DMS153 (cell line): ENCODE results near the gene NFIC.
"Not testable (repeated sequence)": the region's sequence is repeated elsewhere in the genome, so short reads cannot be mapped to it uniquely, and the experiment has no call there.

ENCODE experiments used
- DNase-seq: peaks from one replicate; lab custom pipeline; 2025; lab: John Stamatoyannopoulos, UW

Gene NFIC

DNA sequence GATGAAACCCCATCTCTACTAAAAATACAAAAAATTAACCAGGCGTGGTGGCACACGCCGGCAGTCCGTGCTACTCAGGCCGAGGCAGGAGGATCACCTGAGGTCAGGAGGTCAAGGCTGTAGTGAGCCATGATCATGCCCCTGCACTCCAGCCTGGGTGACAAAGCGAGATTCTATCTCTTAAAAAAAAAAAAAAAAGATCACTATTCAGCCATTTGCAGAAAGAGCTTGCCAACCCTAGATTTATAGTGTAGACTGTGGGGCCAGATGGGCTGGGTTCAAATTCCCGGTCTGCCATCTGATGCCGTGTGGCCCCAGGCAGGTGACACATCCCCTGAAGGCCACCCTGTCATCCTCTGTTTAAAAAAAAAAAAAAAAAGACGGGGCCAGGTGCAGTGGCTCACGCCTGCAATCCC lies 85.1 kb downstream of the NFIC start:
- no peak for DNase-seq

DNA sequence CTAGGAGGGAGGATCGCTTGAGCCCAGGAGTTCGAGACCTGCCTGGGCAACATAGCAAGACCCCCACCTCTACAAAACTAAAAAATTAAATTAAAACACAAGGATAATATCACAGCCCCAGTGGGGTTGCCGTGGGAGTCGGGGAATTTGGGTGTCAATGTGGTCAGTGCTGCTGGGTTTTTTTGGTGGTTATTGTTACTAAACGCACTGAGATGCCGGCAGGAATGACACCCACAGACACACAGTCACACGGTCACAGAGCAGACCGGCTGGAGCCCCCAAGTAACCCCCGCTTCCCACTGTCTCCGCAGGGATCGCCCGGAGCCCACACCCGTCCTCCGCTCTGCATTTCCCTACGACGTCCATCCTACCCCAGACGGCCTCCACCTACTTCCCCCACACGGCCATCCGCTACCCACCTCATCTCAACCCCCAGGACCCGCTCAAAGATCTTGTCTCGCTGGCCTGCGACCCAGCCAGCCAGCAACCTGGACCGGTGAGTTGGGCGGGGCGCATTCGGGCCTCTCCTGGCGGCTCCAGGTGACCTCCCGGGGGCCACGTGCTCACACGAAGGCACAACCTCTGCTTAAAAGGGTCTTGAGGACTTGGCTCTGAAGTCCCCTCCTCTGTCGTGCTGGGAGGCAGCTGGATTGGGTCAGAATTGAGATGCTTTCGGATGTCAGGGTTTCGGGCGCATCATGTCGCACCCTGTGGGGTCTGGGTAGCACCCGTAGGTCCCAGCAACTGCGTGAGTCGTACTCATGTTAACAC lies 86.0 kb downstream of the NFIC start:
- no peak for DNase-seq

DNA sequence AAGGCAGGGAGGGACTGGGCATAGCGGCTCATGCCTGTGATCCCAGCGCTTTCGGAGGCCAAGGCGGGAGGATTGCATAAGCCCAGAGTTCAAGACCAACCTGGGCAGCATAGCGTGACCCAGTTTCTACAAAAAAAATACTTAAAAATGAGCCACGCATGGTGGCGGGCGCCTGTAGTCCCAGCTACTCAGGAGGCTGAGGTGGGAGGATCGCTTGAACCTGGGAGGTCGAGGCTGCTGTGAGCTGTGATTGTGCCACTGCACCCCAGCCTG lies 86.5 kb downstream of the NFIC start:
- DNase-seq = not testable (repeated sequence)

DNA sequence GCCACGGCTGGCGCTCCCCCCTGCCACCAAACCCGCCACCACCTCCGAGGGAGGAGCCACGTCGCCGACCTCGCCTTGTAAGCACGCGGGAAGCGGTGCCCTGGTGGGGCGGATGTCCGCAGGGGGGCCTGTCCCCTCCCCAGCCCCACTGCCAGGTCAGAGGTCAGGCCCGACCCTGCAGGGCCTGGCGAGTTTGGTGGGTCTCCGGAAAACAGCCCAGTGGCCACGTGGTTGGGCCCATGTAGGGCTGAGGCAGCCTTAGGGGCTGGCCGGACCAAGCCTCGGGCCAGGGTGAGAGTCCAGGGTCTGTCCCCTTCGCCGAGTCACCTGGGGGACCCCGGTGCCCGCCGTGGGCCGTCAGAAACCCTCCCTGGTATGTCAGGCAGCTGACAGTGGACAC lies 87.5 kb downstream of the NFIC start:
- no peak for DNase-seq

DNA sequence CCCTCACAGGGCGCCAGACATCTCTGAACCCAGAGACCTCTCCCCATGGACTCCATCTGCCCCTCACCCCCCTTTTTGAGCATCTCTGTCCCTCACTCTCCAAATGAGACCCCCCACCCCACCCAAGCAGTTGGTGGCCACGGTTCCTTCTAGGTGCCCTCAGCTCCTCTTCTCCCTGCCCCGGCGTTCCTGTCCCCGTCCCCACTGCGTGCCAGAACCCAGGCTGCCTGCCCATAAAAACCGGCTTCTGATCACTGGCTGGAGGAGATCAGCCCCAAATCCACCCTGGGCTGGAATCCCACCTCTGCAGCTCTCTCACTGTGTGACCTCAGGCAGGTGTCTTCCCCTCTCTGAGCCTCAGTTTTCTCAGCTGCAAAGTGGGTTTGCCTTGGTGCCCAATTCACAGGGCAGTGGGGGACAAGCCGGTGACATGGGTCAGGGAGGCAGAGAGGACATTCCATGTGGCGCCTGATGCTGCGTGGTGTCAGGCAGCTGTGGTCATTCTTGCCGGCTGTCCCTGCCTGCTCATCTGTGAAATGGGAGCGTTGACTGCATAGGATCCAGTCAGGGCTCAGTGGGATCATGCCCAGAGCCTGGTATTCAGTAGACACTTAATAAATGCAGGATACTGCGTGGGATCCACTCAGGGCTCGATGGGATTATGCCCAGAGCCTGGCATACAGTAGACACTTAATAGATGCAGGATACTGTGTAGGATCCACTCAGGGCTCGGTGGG lies 88.4 kb downstream of the NFIC start:
- DNase-seq = no peak

DNA sequence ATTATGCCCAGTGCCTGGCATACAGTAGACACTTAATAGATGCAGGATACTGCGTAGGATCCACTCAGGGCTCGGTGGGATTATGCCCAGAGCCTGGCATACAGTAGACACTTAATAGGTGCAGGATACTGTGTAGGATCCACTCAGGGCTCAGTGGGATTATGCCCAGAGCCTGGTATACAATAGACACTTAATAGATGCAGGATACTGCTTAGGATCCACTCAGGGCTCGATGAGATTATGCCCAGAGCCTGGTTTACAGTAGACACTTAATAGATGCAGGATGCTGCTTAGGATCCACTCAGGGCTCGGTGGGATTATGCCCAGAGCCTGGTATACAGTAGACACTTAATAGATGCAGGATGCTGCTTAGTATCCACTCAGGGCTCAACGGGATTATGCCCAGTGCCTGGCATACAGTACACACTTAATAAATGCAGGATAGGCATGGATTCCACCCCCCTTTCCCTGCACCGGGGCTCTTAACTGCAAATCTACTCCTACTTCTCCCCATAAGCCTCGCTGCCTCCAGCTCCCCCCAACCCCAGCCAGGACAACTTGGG lies 89.1 kb downstream of the NFIC start:
- DNase-seq = no peak

DNA sequence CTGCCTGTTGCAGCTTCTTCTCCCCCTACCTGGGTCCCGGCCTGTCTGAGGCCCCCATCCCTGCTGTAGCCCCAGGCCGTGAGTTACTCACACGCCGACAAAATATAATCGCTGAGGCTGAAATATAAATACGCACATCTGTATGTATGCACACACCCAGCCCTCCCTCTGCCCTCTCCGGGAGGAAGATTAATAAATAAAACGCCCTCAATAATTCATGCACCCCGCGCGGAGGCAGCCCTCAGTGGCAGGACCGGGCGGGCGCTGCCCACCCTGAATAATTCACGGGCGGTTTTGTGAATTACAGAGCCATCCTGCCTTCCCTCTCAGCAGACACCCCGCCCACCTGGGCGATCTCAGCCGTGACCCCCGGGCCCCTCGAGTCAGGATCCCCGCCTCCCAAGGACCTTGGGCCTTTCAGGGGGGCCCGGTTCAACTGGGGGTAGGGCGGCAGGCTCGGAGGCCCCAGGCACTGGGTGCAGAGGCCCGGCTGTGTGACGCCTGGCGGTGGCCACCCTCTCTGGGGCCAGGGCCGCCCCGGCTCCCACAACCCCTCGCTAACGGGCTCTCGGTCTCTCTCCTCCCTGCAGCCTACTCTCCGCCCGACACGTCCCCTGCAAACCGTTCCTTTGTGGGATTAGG lies 89.7 kb downstream of the NFIC start:
- DNase-seq = no peak

DNA sequence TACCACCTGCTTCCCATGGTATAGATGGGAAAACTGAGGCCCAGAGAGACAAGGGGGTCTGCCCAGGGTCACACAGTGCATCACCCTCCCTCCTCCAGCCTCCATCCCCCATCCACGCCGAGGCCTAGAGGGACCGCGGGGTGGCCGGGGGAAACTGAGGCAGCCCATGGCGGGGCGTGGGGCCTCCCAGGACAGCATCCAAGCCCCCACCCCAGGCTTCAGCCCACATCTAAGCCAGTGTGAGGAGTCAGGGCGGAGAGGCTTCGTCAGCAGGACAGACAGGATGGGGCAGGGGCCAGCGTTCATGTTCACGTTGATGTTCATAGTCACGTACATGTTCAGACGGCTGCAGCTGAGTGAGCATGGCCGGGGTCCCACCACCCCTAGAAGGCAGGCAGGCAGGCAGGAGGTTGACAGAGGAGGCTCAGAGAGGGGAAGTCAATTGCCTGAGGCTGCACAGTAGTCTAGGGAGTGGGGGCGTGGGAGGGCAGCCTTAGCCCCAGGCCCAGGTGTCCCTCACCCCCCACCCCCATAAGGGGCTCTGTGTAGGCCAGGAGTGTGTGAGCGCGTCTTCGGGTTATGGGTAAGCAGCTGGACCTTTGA lies 90.6 kb downstream of the NFIC start:
- DNase-seq = no peak

DNA sequence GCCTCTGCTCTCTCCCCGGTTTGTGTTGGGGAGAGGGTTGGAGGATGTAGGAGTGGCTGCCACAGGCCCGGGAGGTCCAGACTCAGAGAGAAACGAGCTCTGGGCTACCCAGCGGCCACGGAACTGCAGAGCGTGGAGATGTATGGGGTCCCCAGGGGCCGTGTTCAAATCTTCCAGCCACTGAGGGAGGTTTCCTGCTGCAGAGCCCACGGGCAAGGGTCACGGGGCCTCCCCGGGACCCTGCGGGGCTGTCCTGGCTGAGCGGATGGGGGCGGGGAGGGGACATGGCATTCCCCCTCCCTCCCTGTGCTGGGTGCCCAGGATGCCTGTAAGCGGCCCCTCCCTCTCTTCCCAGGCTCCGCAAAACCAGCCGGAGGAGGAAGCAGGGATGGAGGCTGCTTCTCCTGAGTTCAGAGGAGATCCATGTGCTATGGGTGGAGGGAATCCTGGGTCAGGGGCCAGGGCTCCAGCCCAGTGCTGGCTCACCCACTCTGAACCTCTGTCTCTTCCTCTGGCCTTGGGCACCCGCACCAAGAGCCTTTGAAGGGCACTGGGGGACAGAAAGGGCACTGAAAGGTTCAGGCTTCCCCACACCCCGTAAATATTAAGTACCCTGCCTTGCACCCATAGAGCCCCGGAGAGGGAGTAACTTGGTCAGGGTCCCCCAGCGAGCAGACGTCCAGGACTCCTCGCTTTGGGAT lies 91.3 kb downstream of the NFIC start:
- no peak for DNase-seq

DNA sequence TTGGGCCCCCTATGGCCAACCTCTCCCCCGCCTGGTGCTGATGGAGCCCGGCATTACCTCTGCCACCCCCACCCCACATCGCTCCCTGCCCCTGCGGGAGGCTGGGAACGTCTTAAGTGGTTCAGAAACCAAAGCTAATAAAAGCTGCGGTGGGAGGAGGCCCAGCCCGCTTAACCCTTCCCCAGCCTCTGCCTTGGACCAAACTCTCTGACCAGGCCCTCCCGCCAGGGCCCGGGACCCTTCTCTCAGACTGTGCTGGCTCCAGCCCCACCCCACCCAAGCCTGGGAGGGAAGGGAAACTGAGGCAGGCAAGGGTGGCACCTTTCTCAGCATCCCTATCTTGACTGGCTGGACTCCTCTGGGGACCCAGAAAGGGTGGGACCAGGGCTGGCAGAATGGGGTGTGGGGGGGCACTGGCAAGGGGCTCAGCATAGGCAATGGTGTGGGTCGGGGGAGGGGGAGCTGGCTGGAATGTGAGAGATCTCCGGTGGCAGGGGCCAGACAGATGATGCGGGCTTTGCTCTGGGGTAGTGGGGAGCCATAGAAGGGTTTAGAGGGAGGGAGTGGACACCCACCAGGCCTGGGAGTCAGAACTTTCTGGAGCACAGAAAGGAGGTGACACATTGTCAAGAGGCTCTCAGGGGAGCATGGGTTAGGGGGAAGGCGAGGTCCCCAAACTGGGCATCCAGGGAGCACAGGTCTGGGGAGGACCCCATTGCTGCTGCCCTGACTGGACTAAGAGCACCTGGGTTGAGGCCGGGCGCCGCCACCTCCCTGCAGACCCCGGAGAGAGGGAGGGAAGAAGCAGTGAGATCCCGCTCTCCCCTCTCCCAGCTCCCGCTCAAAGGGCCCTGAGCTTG lies 92.1 kb downstream of the NFIC start:
- no peak for DNase-seq

DNA sequence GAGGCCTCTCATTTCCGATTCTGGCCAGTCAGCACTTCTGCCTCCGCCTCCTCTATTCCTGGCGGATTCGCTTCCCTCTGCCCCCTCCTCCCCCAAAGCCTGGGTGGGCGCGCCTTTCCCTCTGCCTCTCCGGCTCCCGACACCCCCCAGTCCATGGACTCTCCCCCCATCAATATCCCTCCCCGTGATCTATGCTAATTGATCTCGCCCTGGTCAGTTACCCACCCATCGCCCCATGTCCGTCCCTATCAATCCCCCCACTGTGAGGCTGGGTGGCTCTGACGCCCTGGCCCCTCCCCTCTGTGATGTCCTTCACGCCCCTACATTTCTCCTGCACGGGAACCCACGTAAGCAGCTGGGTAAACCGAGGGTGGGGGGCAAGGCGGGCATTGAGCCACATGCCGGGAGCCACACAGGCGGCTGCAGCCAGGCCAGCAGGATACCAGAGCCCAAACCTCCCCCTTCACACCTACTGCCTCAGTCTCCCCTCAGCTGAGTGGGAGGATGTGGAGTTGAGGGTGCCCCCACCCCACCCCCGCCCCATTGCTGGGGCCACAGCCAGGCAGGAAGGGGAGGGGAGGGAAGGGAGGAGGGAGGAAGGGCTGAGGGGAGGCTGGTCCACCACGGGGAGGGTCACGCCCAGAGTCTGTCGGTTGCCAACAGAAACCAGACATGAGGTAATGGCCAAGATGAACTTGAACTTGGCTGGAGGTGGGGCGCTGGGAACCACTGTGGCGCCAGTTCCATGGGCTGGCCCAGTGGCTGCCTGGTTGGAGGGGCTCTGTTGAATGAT lies 92.9 kb downstream of the NFIC start:
- DNase-seq = no peak

DNA sequence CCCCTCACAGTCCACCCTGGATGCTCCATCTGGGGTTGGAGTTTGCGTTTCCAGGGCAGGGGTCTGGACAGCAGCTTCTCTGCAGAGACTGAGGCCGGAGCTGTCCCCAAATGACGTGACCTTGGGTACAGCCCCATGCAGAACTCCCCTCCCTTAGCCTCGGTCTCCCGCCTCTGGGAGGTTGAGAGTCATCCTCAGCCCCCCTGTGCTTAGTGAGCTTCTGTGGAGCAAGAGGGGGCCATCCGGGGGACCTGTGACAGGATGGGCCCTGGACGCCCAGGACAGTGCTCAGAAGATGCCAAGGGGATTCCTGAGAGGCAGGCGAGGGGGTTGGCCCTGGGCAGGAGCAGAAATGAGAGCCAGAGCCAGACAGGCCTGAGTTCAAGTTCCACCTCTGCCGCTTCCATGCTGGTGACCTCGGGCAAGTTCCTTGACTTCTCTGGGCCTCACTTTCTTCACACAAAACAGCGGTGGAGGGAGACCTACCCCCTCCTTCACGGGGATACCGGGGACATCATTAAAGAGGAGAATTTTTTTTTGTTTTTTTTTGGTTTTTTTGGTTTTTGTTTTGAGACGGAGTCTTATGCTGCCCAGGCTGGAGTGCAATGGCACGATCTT lies 93.7 kb downstream of the NFIC start:
- no peak for DNase-seq

DNA sequence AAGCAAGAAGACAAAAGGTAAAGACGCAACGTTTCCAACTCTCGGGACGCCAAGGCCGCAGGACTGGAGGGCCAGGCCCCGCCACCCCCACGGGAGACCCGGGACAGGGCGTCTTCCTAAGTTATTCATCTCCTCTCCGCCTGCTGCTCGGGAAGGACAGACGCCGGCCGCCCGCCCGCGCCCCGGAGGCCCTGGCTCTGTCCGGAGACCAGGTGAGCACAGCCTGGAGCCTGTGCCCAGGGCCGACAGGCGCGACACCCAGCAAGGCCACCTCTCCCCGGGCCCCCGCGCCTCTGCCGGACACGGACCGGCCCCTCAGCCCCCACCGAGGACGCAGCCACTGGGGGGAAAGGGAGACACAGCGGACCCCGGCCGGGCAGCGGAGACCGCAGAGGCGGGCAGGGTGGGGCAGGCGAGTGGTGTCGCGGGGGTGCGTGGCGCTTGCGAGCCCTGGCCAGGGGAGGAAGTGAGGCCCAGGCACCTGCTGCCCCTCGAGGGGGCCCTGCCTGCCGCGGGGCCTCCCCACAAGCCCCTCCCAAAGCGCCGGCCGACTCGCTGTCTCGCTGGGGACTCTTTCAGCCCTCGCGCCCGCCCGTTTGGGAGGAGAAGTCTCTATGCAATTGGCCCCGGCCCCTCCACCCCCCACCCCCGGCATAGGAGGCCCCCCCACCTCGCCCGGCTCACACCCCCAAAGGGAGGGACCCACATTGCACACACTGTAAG lies 96.8 kb downstream of the NFIC start:
- no peak for DNase-seq

DNA sequence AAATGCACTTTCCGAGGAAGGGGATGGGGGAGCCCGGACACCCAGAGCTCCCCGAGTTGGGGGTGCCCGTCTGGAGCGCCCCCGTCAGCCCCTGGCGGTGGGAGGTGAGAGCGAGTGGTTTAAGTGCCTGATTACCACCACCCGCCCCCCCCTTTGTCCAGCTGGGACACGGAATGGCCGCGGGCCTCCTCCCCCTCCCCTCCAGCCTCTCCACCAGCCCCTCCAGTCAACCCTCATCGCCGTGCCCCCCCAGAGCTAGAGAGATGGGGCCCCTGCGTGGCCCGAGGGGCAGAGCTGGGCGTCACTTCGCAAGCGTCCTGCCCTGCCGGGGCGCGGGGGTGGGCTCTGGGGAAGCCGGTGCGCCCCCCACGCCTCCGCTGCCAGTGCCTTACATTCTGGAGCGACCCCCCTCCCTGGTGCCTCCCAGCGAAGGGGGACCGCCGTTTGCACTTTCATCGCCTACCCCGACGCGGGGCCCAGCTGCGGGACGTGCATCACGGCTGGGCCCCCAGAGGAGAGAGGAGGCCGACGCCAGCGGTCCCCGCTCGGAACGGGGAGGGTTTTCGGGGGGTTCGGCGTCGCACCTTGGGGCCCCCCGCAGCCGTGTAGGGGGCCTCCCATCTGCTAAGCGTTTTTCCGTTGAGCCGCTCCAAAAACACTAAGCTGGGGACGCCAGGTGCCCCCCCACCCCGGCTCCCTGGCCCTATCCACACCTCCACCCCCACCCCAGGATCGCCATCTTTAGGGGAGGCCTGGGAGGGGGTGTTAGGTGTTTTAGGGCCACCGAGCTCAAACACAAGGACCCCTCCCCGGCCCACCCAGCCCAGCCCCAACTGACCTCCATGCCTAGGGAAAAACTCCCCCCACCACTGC lies 97.6 kb downstream of the NFIC start:
- no peak for DNase-seq

DNA sequence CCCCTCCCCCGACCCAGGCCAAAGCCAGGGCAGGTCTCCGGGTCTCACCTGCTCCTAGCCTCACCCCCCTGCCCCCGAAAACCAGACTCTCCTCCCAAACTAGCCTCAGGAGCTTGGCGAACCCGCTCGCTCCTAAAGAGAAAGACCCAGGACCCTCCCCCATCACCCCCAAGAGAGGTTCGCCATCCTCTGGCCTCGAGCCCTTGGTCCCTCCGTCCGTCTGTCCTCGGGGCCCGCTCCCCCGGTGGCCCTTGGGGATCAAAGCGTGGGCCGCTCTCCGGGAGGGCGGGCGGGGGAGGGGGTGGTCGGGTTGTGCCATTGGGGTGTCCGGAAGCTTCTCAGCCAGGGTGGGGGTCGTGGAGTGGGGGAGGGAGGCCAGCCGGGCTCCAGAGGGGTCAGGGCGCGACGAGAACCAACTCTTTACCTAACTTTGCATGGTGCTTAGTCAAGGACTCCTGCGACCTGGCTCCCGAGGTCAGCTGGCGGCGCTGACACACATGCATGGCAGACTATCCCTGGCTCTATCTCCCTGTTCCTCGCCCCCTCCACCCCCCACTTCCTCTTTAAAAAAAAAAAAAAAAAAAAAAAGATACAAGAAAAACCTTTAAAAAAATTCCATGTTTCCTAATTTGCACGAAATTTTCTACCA lies 98.3 kb downstream of the NFIC start:
- no peak for DNase-seq

DNA sequence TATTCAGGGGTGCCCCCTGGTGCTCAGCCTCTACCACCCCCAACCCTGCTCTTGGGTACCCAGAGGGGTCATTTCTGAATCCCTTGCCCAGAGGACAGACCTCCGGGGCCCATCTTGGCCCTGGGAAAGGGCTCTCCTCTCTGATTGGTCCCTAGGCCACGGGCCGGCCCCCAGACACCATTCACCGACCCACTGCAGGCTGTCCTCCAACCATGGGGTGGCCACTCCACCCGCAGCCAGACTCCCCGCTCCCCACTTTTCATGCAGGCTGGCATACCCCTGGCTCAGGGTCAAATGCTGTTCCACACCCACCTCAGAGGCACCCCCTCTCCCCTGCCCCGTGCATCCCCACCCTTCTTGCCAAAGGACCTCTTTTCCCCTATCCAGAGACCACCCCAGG lies 99.2 kb downstream of the NFIC start:
- DNase-seq = no peak

DNA sequence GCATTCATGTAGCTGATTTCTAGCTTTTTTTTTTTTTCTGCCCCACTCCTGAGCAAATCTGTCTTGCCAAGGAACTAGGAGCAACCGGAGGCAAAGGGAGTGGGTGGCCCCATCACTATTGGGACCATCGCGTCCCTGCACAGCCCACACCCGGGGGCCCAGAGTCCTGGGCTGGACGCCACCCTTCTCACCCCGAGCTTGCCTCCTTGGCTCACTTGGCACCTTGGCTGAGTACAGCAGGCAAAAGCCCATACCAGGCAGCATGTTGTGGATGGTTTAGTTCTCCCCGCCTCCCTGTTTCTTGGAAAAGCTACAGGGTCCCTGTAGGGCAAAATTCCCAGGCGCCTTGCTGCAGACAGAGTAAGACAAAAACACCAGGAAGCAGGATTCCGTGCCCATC lies 100.3 kb downstream of the NFIC start:
- DNase-seq = no peak
